Endodermal cell (in vitro differentiated cells): ENCODE measurements around the gene XYLT1. TPM values are rescaled to one million over a fixed set of nuclear protein-coding genes. Genes with fewer than 3 reads are reported as not detected.

ENCODE experiments used
- DNase-seq: peaks from one replicate; pipeline ENCODE4 v3.0.0-alpha.2; 2017
- H3K27ac ChIP-seq: 2 replicates; pipeline ENCODE4 v1.5.1; 2013; ENCODE audit warnings: mild to moderate bottlenecking, low read depth, low read length, moderate library complexity
- H3K27me3 ChIP-seq: 2 replicates; pipeline ENCODE4 v1.6.1; 2013; ENCODE audit warnings: mild to moderate bottlenecking, low read length, moderate library complexity; ENCODE audit not compliant: insufficient read depth, control insufficient read depth, poor library complexity, severe bottlenecking
- H3K36me3 ChIP-seq: 2 replicates; pipeline ENCODE4 v1.7.0; 2013; ENCODE audit warnings: mild to moderate bottlenecking, low read length, moderate library complexity; ENCODE audit not compliant: control insufficient read depth, insufficient read depth
- H3K4me1 ChIP-seq: one replicate; pipeline ENCODE4 v1.7.0; 2013; ENCODE audit warnings: low read length; ENCODE audit not compliant: control insufficient read depth, insufficient read depth
- H3K4me3 ChIP-seq: 2 replicates; pipeline ENCODE4 v1.5.1; 2013; ENCODE audit warnings: mild to moderate bottlenecking, low read length, moderate library complexity
- H3K9ac ChIP-seq: 2 replicates; pipeline ENCODE4 v1.6.1; 2013; ENCODE audit warnings: mild to moderate bottlenecking, low read length, moderate library complexity; ENCODE audit not compliant: poor library complexity, severe bottlenecking; ENCODE audit errors: extremely low read depth
- H3K9me3 ChIP-seq: 2 replicates; pipeline ENCODE4 v1.6.1; 2013; ENCODE audit warnings: mild to moderate bottlenecking, low read length, moderate library complexity; ENCODE audit not compliant: control insufficient read depth
- H3K27ac Mint-ChIP-seq: 2 replicates; pipeline ENCODE4 v1.8.0; 2020; ENCODE audit warnings: mixed read lengths
- H3K27me3 Mint-ChIP-seq: 2 replicates; pipeline ENCODE4 v1.8.0; 2021; ENCODE audit warnings: mild to moderate bottlenecking, mixed read lengths; ENCODE audit not compliant: insufficient read depth
- H3K36me3 Mint-ChIP-seq: 2 replicates; pipeline ENCODE4 v1.8.0; 2020; ENCODE audit warnings: low read depth, mixed read lengths
- H3K4me1 Mint-ChIP-seq: 2 replicates; pipeline ENCODE4 v1.8.0; 2020; ENCODE audit warnings: mixed read lengths
- H3K4me3 Mint-ChIP-seq: 2 replicates; pipeline ENCODE4 v1.8.0; 2020; ENCODE audit warnings: mild to moderate bottlenecking, moderate library complexity, mixed read lengths
- H3K9me3 Mint-ChIP-seq: 2 replicates; pipeline ENCODE4 v1.8.0; 2020; ENCODE audit warnings: mild to moderate bottlenecking, mixed read lengths
- CTCF ChIP-seq: fragments of 200-600 bp; sonication (generic); conservative IDR thresholded peaks from 2 replicates; pipeline ENCODE4 v1.5.0; 2021; ENCODE audit warnings: antibody characterized with exemption, mild to moderate bottlenecking
- WGBS, 2 experiments: methylation state at CpG; one replicate each; pipeline versions ENCODE4 v1.1.5 to v1.1.7; 2013; ENCODE audit warnings: missing lambda C conversion rate in 2 of 2, mixed read lengths in 1 of 2; ENCODE audit not compliant: insufficient coverage in 1 of 2, insufficient read length in 1 of 2; 5-methylcytosine and 5-hydroxymethylcytosine counted together
- total RNA-seq, 2 donors: library from RNA; stranded (reverse); fragmentation: NEBNext Ultra II Directional in 1 of 2; extraction: Animal tissue kit (Norgen Biotek cat#: 25700) in 1 of 2; gene quantifications; 2 replicates in 1 of 2; 3 replicates in 1 of 2; pipeline ENCODE4 v1.2.1, GENCODE V29; 2021

Gene XYLT1
- total RNA-seq, 2 donors from 2014 or later, result 26.8 to 28.5 TPM

- DNase-seq, result no peak
- Histone ChIP-seq H3K9ac (no peak overlapping the region), H3K36me3 (no peaks in the 10 kb centered on the region), H3K4me1 (no peaks in the 10 kb centered on the region), H3K9me3 (no peaks in the 10 kb centered on the region), H3K27me3 (no peaks in the 10 kb centered on the region), H3K4me3 (no peak overlapping the region), H3K27ac (no peak overlapping the region)
- 87 to 92% methylated on average over 13 to 16 of the region's 16 CpGs for WGBS, 2 experiments
- peaks cover under 1% of the 10 kb centered on the region for H3K36me3 Mint-ChIP-seq
- TF ChIP-seq CTCF, result no peak
- no peaks in the 10 kb centered on the region for H3K27me3 Mint-ChIP-seq
- H3K4me3 Mint-ChIP-seq, result no peak overlapping the region
- H3K4me1 Mint-ChIP-seq, result peaks cover 18% of the 10 kb centered on the region
- H3K9me3 Mint-ChIP-seq, result no peaks in the 10 kb centered on the region
- H3K27ac Mint-ChIP-seq, result no peak overlapping the region
These were observed 204.0 kb downstream of the XYLT1 start for GRCh38 chr16:17266608-17267313.

GRCh38 chr16:17265154-17265553, 205.6 kb downstream of the XYLT1 start:
- H3K36me3 Mint-ChIP-seq, result no peaks in the 10 kb centered on the region
- Histone ChIP-seq H3K4me1 (no peaks in the 10 kb centered on the region), H3K27me3 (no peaks in the 10 kb centered on the region), H3K9ac (no peak overlapping the region), H3K36me3 (no peaks in the 10 kb centered on the region), H3K4me3 (no peak overlapping the region), H3K27ac (no peak overlapping the region), H3K9me3 (no peaks in the 10 kb centered on the region)
- no peak overlapping the region for H3K4me3 Mint-ChIP-seq
- H3K27ac Mint-ChIP-seq, result no peak overlapping the region
- H3K4me1 Mint-ChIP-seq, result peaks cover 2% of the 10 kb centered on the region
- WGBS, 2 experiments, result 81 to 100% methylated on average over 1 of the region's 1 CpG
- no peak for TF ChIP-seq CTCF
- DNase-seq, result no peak
- no peaks in the 10 kb centered on the region for H3K9me3 Mint-ChIP-seq
- no peaks in the 10 kb centered on the region for H3K27me3 Mint-ChIP-seq

- no peak for DNase-seq
- peak; percentile 25 for TF ChIP-seq CTCF
- Histone ChIP-seq H3K4me3 (no peak overlapping the region), H3K27ac (no peak overlapping the region), H3K4me1 (no peaks in the 10 kb centered on the region), H3K9ac (no peak overlapping the region), H3K27me3 (no peaks in the 10 kb centered on the region), H3K36me3 (no peaks in the 10 kb centered on the region), H3K9me3 (no peaks in the 10 kb centered on the region)
- H3K4me1 Mint-ChIP-seq, result no peaks in the 10 kb centered on the region
- WGBS, 2 experiments, result 69 to 82% methylated on average over 4 to 5 of the region's 5 CpGs
- no peak overlapping the region for H3K27ac Mint-ChIP-seq
- no peaks in the 10 kb centered on the region for H3K9me3 Mint-ChIP-seq
- no peaks in the 10 kb centered on the region for H3K27me3 Mint-ChIP-seq
- H3K36me3 Mint-ChIP-seq, result peaks cover 7% of the 10 kb centered on the region
- H3K4me3 Mint-ChIP-seq, result no peak overlapping the region
These were observed 209.4 kb downstream of the XYLT1 start for GRCh38 chr16:17261197-17261858.
